HL-60 (cell line): ENCODE measurements around the gene LRPAP1.

Experiments used
- POLR2AphosphoS5 ChIP-seq: IDR thresholded peaks from 2 replicates; pipeline ENCODE4 v1.6.1; 2012; ENCODE audit warnings: low read depth
- TF ChIP-seq, protein P1 (sequence below): IDR thresholded peaks from one replicate; pipeline ENCODE4 v1.5.1; 2011; ENCODE audit warnings: low read length, control low read depth, inconsistent platforms; ENCODE audit not compliant: insufficient read depth

DNA sequence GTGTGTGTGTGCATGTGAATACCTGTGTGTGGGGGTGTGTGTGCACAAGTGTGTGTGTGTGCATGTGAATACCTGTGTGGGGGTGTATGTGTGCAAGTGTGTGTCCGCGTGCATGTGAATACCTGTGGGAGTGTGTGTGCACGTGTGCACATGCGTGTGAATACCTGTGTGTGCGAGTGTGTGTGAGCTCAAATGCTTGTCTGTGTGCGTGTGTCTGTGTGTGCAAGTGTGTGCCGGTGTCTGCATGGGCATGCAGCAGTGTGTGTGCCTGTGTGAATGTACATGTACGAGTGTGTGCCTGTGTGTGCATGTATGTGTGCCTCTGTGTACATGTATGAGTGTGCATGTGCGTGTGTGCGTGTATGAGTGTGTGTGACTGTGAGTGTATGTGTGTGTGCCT, 64.1 kb downstream of the LRPAP1 start:
- TF ChIP-seq, protein P1, sequence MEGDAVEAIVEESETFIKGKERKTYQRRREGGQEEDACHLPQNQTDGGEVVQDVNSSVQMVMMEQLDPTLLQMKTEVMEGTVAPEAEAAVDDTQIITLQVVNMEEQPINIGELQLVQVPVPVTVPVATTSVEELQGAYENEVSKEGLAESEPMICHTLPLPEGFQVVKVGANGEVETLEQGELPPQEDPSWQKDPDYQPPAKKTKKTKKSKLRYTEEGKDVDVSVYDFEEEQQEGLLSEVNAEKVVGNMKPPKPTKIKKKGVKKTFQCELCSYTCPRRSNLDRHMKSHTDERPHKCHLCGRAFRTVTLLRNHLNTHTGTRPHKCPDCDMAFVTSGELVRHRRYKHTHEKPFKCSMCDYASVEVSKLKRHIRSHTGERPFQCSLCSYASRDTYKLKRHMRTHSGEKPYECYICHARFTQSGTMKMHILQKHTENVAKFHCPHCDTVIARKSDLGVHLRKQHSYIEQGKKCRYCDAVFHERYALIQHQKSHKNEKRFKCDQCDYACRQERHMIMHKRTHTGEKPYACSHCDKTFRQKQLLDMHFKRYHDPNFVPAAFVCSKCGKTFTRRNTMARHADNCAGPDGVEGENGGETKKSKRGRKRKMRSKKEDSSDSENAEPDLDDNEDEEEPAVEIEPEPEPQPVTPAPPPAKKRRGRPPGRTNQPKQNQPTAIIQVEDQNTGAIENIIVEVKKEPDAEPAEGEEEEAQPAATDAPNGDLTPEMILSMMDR, result no peak
- no peak for TF ChIP-seq POLR2AphosphoS5
